HG03159 (cell line): Measurements from ENCODE around the gene GPR37L1.
"Not testable (repeated sequence)": the region's sequence is repeated elsewhere in the genome, so short reads cannot be mapped to it uniquely, and the experiment has no call there.

Source experiments
- ATAC-seq: cut with Tn5 transposase; IDR thresholded peaks from one replicate; pipeline ENCODE4 v1.9.1; 2021; ENCODE audit warnings: mild to moderate bottlenecking, moderate library complexity; ENCODE audit not compliant: unreplicated experiment

The GPR37L1 gene

DNA sequence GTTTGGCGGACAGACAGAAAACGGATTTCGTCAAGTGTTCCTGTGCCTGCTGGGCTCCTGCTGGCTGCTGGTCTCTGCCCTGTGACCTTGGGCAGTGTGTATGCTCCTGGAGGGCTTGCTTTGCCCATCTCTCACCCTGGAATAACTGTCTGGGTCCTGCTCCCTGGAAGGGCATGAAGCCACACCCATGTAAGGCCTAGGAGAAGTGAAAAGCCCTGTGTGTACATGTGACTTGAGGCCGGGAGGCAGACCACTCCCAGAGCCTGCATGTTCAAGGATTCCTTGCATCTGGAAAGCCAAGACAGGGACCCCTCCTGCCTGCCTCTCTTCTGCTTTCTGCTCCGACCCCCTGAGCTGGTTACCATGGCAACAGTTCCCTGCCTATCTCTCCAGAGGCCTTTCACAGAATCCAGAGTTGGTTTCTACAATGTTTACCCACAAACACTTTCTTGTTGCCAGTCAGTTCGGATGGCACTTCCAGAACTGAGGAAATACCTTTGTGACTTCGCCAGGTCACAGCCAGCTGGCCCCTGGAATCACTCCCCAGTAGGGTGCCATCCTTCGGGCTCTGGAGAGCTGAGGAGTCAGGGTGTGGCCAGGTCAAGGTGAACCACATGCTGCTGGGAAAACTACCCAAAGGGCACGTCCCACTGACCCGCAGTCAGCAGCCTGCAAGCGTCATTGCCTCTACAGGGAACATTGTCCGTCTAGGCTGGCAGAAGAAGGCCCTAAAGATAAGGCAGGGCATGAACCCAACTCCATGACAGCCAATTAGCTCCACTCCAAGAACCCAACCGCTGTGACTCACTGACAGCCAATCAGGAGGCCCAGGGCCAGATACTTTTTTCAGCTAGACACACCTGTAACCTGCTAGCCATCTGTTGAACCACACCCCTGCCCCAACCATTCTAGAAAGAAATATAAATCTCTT lies 14.7 kb upstream of the GPR37L1 start:
- ATAC-seq, result no peak

DNA sequence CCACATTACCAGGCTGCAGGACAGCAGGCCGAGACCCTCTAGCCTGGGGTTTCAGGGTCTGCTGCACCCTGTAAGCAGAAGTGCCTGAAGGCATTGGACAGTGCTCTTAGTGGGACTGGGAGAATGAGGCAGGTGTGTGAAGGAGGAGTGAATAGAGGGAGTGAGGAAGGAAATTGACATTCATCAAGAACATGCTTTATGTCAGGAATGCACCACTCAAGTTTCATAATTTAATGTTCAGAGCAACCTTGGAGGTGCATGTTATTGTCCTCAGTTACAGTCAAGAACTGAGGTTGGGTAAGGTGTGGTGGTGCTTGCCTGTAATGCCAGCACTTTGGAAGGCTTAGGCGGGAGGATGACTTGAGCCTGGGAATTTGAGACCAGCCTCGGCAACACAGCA lies 11.7 kb upstream of the GPR37L1 start:
- ATAC-seq, result no peak

DNA sequence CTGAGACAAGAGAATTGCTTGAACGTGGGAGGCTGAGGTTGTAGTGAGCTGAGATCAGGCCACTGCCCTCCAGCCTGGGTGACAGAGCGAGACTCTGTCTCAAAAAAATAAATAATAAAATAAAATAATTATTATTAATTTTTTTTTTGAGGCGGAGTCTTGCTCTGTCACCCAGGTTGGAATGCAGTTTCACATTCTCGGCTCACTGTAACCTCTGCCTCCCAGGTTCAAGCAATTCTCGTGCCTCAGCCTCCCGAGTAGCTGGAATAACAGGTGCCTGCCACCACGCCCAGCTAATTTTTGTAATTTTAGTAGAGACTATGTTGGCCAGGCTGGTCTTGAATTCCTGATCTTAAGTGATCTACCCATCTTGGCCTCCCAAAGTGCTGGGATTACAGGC lies 11.1 kb upstream of the GPR37L1 start:
- not testable (repeated sequence) for ATAC-seq

DNA sequence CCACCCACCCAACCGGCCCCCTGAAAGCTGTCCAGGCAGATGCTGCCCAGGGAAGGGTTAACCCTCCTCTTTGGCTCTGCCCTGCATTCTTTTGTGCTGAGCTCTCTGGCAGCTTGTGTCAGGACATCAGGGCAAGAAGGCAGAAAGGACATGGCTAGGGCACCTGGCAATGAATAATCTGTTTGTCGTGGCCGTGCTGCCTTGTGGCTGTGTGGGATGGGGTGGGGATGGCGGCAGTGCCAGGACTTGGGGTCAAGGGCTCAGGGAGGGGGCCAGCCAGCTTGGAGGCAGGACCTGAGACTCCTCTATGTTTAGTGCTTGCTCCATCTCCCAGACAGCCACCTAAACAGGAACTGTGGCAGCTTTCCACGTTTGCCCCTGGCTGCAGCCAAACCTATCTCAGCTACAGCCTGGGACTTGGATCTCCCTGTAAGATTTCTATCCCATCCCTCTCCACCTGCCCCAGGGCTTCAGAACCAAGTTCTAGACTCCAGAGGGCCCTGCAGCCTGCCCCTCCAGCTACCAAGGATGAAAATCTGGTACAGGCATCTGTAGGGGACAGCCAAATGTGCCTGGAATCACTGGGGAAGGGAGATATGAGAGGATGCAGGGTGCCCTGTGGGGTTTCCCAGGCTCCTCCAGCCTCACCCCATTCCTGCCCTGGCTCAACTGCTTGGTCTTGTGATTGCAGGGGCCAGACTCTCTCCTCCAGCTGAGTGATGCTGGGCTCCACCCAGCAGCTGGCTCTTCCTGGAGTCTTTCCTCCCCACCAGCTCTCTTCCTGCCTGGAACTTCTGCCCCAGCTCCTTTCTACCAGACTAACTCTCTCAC lies 9.6 kb upstream of the GPR37L1 start:
- no peak for ATAC-seq

DNA sequence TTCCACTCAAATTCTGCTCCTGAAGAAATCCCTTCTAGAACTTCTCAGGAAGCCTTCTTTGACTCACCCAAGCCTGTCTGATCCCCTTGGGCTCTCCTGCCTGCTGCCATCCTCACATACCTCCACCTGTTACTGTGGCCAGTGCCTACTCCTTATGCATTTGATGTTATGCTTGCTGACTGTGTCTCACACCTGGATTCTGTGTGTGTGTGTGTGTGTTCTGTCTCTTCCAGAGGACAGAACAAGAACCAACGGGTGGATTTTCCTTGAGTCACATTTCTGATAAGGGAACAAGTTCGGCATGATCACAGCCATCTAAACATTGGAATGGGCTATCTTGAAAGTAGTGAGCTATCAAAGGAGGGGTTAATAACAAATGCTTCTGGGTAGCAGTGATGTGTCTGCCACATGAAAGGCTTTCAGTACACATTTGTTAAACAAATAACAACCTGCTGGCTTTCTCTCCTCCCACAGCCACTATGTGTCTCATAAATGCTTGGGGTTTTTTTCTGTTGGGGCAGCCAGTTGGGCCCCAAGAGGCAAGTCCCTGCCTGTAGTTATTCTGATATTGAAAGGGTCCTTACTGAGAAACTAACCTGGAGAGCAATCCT lies 8.9 kb upstream of the GPR37L1 start:
- ATAC-seq, result no peak

DNA sequence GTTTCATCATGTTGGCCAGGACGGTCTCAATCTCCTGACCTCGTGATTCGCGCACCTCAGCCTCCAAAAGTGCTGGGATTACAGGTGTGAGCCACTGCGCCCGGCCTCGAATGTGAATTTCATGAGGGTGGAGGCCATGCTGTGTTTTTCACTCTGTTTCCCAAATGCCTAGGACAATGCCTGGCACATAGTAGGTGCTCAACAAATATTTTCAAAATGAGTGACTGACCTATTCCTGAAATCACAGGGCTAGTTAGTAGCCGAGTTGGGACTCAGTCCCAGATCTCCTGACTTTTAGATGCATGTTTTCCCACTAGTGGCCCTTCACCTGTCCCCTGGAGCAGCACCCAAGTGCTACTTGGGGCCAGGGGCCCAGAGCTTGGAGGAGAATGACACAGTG lies 6.4 kb upstream of the GPR37L1 start:
- no peak for ATAC-seq

DNA sequence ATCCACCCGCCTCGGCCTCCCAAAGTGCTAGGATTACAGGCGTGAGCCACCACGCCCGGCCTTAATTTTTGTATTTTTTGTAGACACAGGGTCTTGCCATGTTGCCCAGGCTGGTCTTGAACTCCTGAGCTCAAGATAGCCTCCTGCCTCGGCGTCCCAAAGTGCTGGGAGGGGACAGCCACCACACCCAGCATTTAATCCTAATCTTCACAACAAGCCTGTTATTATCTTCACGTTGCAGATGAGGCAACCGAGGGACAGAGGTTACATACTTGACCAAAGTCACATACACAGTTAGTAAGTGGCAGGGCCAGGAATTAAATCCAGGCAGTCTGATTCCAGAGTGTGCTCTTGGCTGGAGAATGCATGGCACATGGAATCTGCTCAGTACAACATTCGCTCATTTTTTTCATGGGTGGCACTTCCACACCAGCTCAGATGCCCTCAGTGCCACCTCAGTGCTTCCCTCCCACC lies 4.8 kb upstream of the GPR37L1 start:
- no peak for ATAC-seq

DNA sequence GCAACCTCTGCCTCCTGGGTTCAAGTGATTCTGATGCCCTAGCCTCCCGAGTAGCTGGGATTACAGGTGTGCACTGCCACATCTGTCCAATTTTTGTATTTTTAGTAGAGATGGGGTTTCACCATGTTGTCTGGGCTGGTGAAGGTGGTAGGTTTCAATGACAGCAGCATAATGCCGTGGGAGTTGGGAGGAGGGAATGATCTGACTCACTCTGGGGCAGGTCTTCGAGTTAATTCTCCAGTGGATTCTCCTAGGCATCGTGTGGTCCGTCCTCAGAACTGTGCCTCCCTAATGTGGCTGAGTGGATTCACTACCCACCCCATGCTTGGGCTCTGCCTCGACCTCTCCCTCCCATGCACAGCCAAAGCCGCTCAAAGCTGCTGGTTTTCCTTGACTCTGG lies 1.7 kb upstream of the GPR37L1 start:
- no peak for ATAC-seq

DNA sequence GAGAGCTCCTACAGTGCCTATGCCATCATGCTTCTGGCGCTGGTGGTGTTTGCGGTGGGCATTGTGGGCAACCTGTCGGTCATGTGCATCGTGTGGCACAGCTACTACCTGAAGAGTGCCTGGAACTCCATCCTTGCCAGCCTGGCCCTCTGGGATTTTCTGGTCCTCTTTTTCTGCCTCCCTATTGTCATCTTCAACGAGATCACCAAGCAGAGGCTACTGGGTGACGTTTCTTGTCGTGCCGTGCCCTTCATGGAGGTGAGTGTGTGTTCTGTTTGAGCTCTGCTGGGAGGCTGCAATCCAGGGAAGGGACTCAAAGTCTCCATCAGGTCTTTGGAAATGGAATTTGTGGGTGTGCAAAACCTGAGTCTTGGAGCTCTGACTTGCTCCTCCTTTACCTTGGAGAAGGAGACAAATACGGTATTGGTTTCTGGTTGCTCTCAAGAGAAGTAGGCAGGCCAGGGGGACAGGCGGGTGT lies 658 bp downstream of the GPR37L1 start:
- no peak for ATAC-seq

DNA sequence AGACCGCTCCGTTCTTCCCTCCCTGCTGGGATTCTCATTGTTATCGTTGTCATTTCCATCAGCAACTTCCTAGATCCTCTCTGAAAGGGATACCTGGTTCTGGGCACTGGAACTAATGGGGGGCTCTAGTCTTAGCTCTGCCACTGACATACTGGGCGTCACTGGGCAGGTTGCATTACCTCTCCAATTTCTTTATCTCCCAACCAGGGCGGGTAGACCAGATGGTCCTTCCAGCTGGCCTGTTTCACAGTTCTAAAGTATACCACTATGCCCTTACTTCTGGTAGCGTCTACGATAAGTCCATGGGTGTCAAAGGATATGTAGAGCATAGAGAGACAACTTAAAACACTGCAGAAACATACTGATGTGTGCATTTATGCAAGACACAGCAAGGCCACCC lies 1.4 kb downstream of the GPR37L1 start:
- ATAC-seq, result no peak

DNA sequence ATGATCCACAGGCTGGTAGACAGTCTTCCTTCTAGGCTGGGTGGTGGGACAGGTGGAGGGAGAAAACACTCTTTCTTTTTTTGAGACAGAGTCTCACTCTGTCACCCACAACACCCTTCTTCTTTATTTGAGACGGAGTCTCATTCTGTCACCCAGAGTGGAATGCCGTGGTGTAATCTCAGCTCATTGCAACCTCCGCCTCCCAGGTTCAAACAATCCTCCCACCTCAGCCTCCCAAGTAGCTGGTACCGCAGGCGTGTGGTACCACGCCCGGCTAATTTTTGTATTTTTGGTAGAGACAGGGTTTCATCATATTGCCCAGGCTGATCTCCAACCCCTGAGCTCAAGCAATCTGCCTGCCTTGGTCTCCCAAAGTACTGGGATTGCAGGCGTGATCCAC lies 2.9 kb downstream of the GPR37L1 start:
- no peak for ATAC-seq

DNA sequence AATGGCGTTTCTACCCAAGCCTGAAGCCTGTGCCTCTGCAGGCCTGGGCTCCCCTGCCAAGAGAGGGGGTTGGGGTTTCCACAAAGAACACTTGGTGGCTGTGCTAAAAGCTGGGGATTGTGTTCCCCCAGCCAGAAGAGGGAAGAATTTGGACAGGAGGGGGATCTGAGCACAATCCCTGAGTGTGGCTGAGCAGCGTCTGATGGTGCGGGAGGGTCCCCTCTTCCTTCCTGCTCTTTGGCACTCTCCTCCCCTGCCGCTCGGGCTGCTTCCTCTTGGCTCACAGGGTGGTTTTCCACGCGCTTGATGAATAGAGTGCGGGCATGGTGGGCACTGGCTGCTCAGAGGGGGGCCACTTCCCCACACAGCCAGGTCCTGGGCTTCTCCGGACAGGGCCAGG lies 3.7 kb downstream of the GPR37L1 start:
- ATAC-seq, result no peak

DNA sequence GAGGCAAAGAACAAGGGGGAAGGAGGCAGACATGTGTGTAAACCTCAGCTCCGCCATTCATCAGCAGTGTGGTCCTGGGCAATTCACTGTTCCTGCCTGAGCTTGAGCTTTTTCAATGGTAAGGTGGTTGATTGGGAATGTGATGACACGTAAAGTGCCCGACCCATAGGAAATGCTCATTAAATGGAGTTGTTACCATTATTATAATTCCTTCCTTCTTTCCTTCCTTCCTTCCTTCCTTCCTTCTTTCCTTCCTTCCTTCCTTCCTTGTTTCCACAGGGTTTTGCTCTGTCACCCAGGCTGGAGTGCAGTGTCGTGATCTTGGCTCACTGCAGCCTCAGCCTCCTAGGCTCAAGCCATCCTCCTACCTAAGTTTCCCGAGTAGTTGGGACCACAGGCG lies 4.3 kb downstream of the GPR37L1 start:
- no peak for ATAC-seq

DNA sequence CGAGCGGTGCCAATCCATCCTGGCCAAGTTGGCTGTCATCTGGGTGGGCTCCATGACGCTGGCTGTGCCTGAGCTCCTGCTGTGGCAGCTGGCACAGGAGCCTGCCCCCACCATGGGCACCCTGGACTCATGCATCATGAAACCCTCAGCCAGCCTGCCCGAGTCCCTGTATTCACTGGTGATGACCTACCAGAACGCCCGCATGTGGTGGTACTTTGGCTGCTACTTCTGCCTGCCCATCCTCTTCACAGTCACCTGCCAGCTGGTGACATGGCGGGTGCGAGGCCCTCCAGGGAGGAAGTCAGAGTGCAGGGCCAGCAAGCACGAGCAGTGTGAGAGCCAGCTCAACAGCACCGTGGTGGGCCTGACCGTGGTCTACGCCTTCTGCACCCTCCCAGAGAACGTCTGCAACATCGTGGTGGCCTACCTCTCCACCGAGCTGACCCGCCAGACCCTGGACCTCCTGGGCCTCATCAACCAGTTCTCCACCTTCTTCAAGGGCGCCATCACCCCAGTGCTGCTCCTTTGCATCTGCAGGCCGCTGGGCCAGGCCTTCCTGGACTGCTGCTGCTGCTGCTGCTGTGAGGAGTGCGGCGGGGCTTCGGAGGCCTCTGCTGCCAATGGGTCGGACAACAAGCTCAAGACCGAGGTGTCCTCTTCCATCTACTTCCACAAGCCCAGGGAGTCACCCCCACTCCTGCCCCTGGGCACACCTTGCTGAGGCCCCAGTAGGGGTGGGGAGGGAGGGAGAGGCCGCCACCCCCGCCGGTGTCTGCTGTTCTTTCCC lies 5.3 kb downstream of the GPR37L1 start:
- ATAC-seq, result no peak

DNA sequence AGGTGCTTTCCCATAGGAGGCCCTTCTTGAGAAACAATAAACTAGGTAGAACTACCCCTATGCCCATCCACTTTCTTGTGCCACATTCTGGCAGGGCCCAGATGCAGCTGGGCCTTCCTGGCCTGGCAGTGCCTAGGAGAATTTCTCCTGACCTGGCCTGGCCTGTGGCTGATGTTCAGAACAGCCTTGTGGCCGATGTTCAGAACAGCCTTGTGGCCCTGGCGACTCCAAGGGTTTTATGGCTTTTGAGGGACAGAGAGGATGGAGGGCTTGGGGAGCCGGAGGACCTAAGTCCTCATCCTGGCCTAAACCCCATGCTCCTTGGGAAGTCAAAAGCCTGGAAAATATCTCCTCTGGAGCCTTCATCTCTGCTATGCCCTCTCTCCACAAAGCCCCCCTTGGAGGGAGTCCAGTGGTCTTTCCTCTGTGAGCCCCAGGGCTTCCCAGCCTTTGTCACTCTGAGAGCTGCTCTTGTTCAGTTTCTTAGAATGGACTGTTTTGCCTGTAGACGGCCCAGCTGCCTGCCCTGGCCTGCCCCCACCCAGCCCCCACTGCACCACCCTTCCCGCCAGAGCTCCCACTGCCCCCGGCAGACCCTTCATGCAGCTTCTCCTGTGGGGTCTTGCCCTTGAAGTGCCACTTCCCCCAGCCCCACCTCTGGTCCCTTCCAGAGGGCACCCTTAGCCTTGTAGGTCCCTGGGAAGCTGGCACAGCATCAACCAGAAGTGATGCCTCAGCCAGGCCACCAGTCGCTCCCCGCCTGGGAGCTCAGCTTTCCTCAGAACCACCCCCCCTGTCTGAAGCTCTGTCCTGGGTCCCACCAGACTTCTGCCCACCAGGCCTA lies 7.0 kb downstream of the GPR37L1 start:
- no peak for ATAC-seq

DNA sequence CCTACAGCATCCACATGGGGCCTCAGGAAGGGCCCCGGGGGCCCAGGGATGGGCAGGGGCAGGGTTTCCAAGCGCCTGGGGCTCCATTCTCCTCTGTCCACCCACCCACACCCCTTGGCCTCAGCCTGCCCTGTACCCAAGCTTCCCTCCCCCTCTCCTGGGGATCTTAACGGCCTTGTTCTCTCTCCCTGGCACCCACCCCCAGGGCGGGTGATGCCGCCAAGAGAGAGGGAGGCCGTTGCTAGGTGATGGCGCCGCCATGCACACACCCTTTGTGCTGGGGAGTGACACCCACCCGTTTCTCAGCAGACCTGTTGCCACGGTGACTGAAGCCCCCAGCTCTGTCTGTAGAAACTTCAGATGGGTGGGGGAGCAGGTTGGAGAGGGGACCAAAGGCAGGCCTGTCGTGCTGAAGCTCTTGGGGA lies 7.6 kb downstream of the GPR37L1 start:
- no peak for ATAC-seq

DNA sequence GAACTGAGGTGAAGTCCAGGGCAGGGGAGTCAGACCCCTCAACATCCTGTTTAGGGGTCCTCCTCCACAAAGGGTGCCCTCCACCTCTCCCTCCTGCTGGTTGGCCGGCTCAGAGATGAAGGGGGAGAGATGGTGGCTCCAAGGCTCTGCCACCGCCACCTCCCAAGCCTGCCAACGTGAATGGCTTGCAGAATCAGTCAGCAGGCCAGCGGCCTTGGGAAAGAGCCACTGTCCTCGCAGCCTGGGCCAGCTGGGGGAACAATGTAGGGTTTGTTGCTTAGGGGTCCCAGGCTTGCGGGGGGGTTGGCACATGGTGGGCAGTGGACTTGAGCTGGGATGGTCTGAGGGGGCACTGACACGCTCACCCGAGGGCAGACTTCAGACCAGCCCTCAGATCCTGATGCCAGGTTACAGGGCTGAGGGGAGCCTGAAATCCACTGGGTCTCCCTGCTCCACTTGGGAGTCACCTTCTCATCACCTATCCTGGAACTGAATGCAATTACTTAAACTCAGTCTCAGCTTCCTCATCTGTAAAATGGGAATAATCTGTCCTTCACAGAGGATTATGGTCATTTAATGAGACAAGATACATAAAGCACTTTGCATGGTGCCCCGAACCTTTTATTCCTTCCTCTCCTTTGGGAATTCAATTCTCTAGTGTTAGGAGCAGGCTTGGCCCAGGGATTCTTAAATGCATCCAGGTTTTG lies 8.3 kb downstream of the GPR37L1 start:
- ATAC-seq, result no peak

DNA sequence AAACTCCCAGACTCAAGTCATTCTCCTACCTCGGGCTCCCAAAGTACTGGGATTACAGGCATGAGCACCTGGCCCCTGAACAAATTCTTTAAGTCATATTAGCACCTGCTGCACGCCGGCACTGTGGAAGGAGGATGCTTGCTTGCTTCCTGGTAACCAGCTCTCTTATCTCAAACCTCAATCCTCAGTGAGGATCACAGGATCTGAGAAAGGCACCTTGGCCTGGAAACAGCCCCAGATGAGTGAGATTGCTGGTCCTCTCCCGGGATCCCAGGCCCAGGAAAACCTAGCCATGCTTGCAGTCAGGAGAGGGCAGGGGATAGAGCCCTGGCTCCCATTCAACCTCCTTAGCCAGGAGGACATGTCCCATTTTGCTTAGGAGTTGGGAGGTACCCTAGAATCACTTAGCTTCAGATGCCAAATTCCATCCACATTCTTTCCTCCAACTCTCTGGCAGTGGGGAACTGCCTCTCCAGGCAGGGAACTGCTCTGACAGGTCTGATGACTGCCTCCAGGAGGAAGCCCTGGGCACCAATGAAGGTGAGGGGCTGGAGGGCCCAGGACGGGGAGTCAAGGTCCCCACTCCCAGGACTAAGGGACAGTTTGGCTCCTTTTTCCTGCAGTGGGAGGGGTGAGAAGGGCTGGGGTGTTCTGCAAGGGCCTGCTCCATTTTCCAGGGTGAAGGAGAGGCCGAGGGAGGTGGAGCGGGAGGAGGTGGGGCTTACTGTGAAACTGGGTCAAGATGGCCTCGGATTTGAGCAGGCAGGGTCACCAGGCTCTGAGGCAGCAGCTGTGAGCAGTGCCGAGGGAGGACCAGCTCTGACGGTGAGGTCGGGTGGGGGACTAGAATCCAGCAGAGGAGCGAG lies 9.5 kb downstream of the GPR37L1 start:
- ATAC-seq, result no peak
